A549 (cell line): ENCODE data around the gene KIF5A. TPM values are rescaled to one million over a fixed set of nuclear protein-coding genes. Genes with fewer than 3 reads are reported as not detected.

Experiments used
- ATAC-seq, 2 experiments: fragments of 200-7000 bp in 1 of 2; fragments of >200 bp in 1 of 2; cut with Nextera tagmentation in 1 of 2; cut with Tn5 transposase in 1 of 2; 3 replicates each; pipeline versions ENCODE4 v1.8.0 to v1.9.1; 2018 to 2020; ENCODE audit warnings: mild to moderate bottlenecking in 1 of 2, moderate library complexity in 1 of 2
- CTCF ChIA-PET: fragments of 300-600 bp; sonication (Branson Sonifier 250); formaldehyde crosslinking; extraction: SDS; loops from one replicate; lab custom pipeline; 2021; ENCODE audit warnings: antibody characterized with exemption, inconsistent platforms; lab: Yijun Ruan, JAX
- POLR2A ChIA-PET: fragments of 350-600 bp; formaldehyde crosslinking; extraction: SDS; loops from one replicate; lab custom pipeline; 2021; ENCODE audit warnings: antibody characterized with exemption, inconsistent platforms; lab: Yijun Ruan, JAX
- DNase-seq, 2 experiments: peaks; one replicate each; pipeline versions ENCODE4 v3.0.0 to v3.0.0-alpha.2; 2011 to 2016; ENCODE audit warnings: low read depth in 1 of 2, low spot score in 1 of 2
- FAIRE-seq: peaks from 2 replicates; lab custom pipeline; 2011; peaks lifted over from hg19 to GRCh38; lab: Jason Lieb, UNC
- H3K27ac ChIP-seq, 2 experiments: fragments of >200 bp; sonication (Bioruptor Twin); formaldehyde crosslinking; 3 replicates each; pipeline ENCODE4 v1.5.1; 2016 to 2017
- H3K4me1 ChIP-seq: fragments of >200 bp; sonication (Bioruptor Twin); formaldehyde crosslinking; 3 replicates; pipeline ENCODE4 v1.6.1; 2016
- H3K4me2 ChIP-seq: fragments of >200 bp; sonication (Bioruptor Twin); formaldehyde crosslinking; 3 replicates; pipeline ENCODE4 v1.6.1; 2016
- H3K4me3 ChIP-seq: fragments of >200 bp; sonication (Bioruptor Twin); formaldehyde crosslinking; 3 replicates; pipeline ENCODE4 v1.5.1; 2016
- H3K9me3 ChIP-seq: fragments of >200 bp; sonication (Bioruptor Twin); formaldehyde crosslinking; 3 replicates; pipeline ENCODE4 v1.6.1; 2016
- CBX8 ChIP-seq: fragments of 200-600 bp; sonication (generic); IDR thresholded peaks from 2 replicates; pipeline ENCODE4 v1.6.1; 2016
- CEBPB ChIP-seq, 2 experiments: fragments of >200 bp in 1 of 2; sonication (Bioruptor Twin) in 1 of 2; formaldehyde crosslinking in 1 of 2; IDR thresholded peaks; 2 replicates each; pipeline ENCODE4 v1.6.1; 2012 to 2016
- CTCF ChIP-seq: fragments of >200 bp; sonication (Bioruptor Twin); formaldehyde crosslinking; IDR thresholded peaks from 3 replicates; pipeline ENCODE4 v1.5.1; 2016
- ELK1 ChIP-seq: fragments of 150-350 bp; IDR thresholded peaks from 2 replicates; pipeline ENCODE4 v1.6.1; 2014; ENCODE audit warnings: low read depth, mild to moderate bottlenecking, low read length
- FOSL2 ChIP-seq, 2 experiments: fragments of 450-650 bp in 1 of 2; fragments of >200 bp in 1 of 2; sonication (Bioruptor Twin) in 1 of 2; formaldehyde crosslinking; IDR thresholded peaks; 2 replicates each; pipeline versions ENCODE4 v1.5.0 to v1.6.1; 2016 to 2020; ENCODE audit warnings: mild to moderate bottlenecking in 1 of 2, moderate library complexity in 1 of 2
- HMGXB4 ChIP-seq: fragments of 250-450 bp; sonication (Bioruptor Pico); IDR thresholded peaks from 2 replicates; pipeline ENCODE4 v1.5.0; 2021; ENCODE audit warnings: mild to moderate bottlenecking, moderate library complexity, borderline replicate concordance
- MAX ChIP-seq: IDR thresholded peaks from 2 replicates; pipeline ENCODE4 v1.6.1; 2012
- NPAS2 ChIP-seq: fragments of 250-450 bp; sonication (Bioruptor Pico); IDR thresholded peaks from 2 replicates; pipeline ENCODE4 v1.8.0; 2022; ENCODE audit warnings: mild to moderate bottlenecking, moderate library complexity, borderline replicate concordance
- PBX3 ChIP-seq: IDR thresholded peaks from 2 replicates; pipeline ENCODE4 v1.6.1; 2012
- RARB ChIP-seq: fragments of 250-450 bp; sonication (Bioruptor Pico); IDR thresholded peaks from 2 replicates; pipeline ENCODE4 v1.8.0; 2021; ENCODE audit warnings: mild to moderate bottlenecking, moderate library complexity
- RNF2 ChIP-seq: fragments of 200-600 bp; sonication (generic); IDR thresholded peaks from 2 replicates; pipeline ENCODE4 v1.6.1; 2016; ENCODE audit warnings: low read depth, mild to moderate bottlenecking, antibody characterized with exemption, moderate library complexity, borderline replicate concordance
- WGBS: methylation state at CpG from one replicate; pipeline ENCODE4 v1.1.6; 2017; ENCODE audit errors: missing lambda C conversion rate; 5-methylcytosine and 5-hydroxymethylcytosine counted together
- polyA plus RNA-seq, 4 experiments: library from polyadenylated mRNA; depleted of rRNA in 3 of 4; stranded (reverse); fragments of >200 nt; fragmentation: RNase III in 1 of 4; extraction: RNeasy Plus Mini Kit Qiagen cat#74134 plus additional on column Dnase treatment in 1 of 4; gene quantifications; 2 replicates in 3 of 4; 3 replicates in 1 of 4; pipeline ENCODE4 v1.2.3, GENCODE V29; 2011 to 2017

KIF5A gene
- polyA plus RNA-seq, 2 of the 4 experiments (the other 2 are of a cell fraction) = 0.61 to 0.89 TPM

GRCh38 chr12:57527184-57527583, 22.7 kb upstream of the KIF5A start:
- peaks cover 21% of the 10 kb centered on the region for H3K4me1 ChIP-seq
- FAIRE-seq (no peak), DNase-seq (no peak), ATAC-seq (no peak)
- no peak overlapping the region for H3K4me2 ChIP-seq
- CTCF ChIA-PET = interaction anchor here (0.7 to 2.0 kb wide), 4 partner anchors 11 to 116 kb away, joined by 3 to 5 read pairs (median 4); no protein-coding TSS in a partner anchor
- POLR2A ChIA-PET = no interaction called here
- H3K9me3 ChIP-seq = no peaks in the 10 kb centered on the region
- WGBS = 82% methylated on average over 5 of the region's 5 CpGs
- H3K27ac ChIP-seq = no peak overlapping the region; a peak in 1 of 6 replicates
- H3K4me3 ChIP-seq = no peak overlapping the region
- no peak for TF ChIP-seq CTCF
- no peak for TF ChIP-seq ELK1
- TF ChIP-seq NPAS2 (CRISPR knock-in tag) = no peak
- no peak for TF ChIP-seq MAX
- no peak for TF ChIP-seq PBX3
- no peak for TF ChIP-seq CEBPB (IDR thresholded peaks at IDR 0.05)
- no peak for TF ChIP-seq FOSL2 (IDR thresholded peaks at IDR 0.05)
- no peak for TF ChIP-seq FOSL2 (CRISPR knock-in tag; IDR thresholded peaks at IDR 0.05)

GRCh38 chr12:57528176-57528575, 21.7 kb upstream of the KIF5A start:
- Histone ChIP-seq H3K9me3 (no peaks in the 10 kb centered on the region), H3K4me1 (peaks cover 21% of the 10 kb centered on the region)
- CTCF ChIA-PET = interaction anchor here (0.6 to 2.0 kb wide), 3 partner anchors 10 to 346 kb away, joined by 3 to 5 read pairs (median 4); no protein-coding TSS in a partner anchor
- DNase-seq = no peak
- ATAC-seq = no peak
- no peak for FAIRE-seq
- POLR2A ChIA-PET = no interaction called here
- WGBS = 92% methylated on average over 9 of the region's 12 CpGs
- TF ChIP-seq HMGXB4 (CRISPR knock-in tag) (no peak), RNF2 (no peak), RARB (CRISPR knock-in tag) (no peak), CBX8 (no peak), CTCF (no peak)
- TF ChIP-seq, all 56 proteins: peak for 0
- Histone ChIP-seq H3K4me3 (no peak overlapping the region), H3K4me2 (no peak overlapping the region), H3K27ac (no peak overlapping the region)
